ENCODE measurements around the gene PRDM2.

DNA sequence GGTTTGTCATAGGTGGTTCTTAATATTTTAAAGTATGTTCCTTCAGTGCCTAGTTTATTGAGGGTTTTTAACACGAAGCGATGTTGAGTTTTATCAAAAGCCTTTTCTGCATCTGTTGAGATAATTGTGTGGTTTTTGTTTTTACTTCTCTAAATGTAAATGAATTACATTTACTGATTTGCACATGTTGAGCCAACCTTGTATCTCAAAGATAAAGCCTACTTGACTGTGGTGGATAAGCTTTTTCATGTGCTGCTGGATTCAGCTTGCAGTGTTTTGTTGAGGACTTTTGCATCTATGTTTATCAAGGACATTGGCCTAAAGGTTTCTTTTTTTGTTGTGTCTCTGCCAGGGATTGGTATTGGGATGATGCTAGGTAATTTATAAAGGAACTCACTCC lies 142.5 kb downstream of the PRDM2 start:
- TF ChIP-seq CTCF (conservative IDR thresholded peaks at IDR 0.05 in 1 of 2, IDR thresholded peaks at IDR 0.05 in 1 of 2; ENCODE audit: low read depth in 1 of 2, low read length in 2 of 2) (no peak), EZH2 (IDR thresholded peaks at IDR 0.05; ENCODE audit: low read length, missing control alignments) (no peak)
